ENCODE results near the gene FNIP2.

DNA sequence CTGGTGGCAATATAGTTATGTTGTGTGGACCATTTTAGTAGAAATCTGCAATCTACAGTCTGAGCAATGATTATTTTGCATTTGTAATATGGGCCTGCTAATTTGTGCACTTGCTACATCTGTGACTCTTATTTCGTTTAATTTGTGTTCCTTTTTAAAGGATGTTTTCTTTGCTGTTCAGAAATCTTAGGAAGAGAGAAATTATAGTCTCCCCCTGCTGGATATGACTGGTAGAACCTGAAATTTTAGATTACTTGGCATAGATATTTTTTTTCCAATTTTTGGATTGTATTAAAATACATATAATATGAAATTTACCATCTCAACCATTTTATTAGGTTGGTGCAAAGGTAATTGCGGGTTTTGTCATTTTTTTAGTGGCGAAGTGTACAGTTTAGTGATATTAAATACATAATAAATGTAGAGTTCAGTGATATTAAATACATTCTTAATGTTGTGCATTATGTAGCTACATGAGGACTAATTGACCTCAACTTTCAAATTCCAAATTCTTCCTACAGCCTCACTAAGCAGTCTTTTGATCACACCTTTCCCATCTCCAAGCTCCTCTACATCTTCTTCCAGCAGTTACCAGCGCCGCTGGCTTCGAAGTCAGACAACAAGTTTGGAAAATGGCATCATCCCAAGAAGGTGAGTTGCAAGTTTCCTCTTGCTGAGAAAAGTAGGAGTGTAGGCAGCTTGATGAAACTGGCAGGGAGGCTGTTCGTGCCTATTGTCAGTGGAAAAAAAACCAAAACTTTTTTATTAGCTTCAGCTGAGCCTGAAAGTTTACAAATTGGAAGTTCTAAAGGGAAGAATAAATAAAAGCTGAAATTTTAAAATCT, 82.2 kb downstream of the FNIP2 start:
- TF ChIP-seq, protein P1, sequence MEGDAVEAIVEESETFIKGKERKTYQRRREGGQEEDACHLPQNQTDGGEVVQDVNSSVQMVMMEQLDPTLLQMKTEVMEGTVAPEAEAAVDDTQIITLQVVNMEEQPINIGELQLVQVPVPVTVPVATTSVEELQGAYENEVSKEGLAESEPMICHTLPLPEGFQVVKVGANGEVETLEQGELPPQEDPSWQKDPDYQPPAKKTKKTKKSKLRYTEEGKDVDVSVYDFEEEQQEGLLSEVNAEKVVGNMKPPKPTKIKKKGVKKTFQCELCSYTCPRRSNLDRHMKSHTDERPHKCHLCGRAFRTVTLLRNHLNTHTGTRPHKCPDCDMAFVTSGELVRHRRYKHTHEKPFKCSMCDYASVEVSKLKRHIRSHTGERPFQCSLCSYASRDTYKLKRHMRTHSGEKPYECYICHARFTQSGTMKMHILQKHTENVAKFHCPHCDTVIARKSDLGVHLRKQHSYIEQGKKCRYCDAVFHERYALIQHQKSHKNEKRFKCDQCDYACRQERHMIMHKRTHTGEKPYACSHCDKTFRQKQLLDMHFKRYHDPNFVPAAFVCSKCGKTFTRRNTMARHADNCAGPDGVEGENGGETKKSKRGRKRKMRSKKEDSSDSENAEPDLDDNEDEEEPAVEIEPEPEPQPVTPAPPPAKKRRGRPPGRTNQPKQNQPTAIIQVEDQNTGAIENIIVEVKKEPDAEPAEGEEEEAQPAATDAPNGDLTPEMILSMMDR (IDR thresholded peaks at IDR 0.05; ENCODE audit: borderline replicate concordance, extremely low read depth, low read length, poor library complexity, severe bottlenecking) = peak; percentile 65
- no peak for TF ChIP-seq EZH2 (IDR thresholded peaks at IDR 0.05; ENCODE audit: borderline replicate concordance, low read depth, low read length, severe bottlenecking)
